HG03196 (cell line): Measurements from ENCODE around the gene ADPRH.
"Not testable (repeated sequence)": the region's sequence is repeated elsewhere in the genome, so short reads cannot be mapped to it uniquely, and the experiment has no call there.

Experiments
- ATAC-seq: cut with Tn5 transposase; IDR thresholded peaks from one replicate; pipeline ENCODE4 v1.9.1; 2021; ENCODE audit not compliant: unreplicated experiment

ADPRH gene

DNA sequence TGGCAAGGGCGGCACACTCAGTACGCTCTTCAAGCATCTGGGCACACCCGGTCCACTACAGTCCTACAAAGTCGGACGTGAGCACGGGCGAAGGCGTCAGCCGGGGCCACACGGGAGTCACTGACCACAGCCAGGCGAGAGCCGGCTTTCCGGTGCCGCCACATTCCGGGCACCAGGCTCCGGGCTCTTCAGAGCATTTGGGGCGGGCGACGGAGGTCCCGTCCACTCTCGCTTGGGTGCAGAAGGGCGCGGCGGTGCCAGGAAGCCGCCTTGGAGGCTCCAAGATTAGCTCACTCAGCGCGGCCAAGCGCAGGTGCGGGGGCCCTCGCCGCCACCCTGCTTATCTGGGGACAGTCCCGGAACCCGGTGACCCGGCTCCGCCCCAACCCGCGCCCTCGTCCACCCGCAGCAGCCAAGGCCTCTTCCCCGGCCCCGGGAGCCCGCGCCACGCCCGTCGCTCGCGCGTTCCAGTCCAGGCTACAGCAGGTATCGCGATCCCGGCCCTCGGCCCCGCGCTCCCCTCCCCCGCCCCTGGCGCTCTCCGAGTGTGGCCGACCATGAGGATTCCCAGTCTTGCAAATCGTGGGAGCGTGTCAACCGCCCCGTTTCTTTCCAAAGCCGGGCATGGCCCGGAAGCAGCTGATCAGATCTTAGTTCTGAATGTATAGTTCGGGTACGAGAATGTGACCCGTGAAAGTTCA lies at the start of gene ADPRH:
Gene ADPRH, plus strand, starts transcription at position 127 of the 701 bp plus-strand sequence. CDS start 2,678 bp downstream, outside the sequence.
- ATAC-seq, result peak; percentile 58

DNA sequence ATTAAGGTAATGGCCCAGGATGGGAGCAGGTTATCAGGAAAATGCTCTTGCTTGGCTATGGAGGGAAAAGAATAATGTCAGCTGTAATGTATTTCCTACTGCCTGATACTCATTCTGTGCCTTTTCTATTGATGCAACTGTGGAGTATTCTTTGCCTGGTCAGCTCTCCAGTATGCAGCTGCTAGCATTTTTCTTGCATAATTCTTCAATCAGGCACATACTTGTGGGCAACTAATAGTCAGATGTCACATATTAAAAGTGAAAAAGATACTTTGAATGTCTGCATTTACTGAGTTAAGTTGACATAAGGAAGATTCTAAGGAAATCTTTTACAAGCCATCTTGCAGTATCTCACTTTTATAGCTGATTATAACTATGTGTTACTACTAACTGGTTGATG lies 49.4 kb upstream of the ADPRH start:
- no peak for ATAC-seq

DNA sequence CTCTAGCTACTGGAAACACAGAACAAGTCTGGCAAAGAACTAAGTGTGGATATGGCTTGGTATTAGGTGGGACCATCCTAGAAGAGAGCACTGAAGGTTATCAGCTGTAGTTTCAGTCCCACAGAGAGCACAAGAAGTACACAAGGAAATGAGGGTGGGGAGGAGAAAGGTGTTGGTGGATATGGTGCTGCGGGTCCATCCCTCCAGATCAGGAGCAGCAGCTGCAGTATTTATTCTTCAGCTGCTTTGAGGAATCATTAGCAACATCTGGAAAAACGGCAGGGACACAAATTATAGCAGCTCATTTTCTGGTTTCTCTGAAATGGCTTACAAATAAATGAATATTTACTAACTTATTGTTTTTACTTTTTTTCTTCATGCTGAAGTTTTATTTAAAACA lies 48.8 kb upstream of the ADPRH start:
- no peak for ATAC-seq

DNA sequence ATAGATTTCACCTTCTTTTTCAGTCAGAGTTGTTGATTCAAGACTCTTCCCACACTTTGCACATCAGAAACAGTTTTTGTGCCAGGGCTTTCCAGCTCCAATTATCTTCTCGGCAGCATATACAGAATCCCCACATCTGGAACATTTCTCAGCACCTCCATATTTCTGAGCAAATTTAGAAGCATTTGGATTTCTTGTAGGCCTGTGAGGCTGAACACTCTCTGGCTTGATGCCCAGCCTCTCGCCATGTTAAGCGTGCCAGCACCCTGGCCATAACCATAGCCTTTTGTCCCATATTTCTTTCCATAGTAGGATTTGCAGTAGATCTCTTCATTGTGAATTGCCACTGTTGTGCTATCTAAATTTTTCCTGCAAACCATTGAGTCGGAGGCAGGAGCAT lies 48.1 kb upstream of the ADPRH start:
- no peak for ATAC-seq

DNA sequence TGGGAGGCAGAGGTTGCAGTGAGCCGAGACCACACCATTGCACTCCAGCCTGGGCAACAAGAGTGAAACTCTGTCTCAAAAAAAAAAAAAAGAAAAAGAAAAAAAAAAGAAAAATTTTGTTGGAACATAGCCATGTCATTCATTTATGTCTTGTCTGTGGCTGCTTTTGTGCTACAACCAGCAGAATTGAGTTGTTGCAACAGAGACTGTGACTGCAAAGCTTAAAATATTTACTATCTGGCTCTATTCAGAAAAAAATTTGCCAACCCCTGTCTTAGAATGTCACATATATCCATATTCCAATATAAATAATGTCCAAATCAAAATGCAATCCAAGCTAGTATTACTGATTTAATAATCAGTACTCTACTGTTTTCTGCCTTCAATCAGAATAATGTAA lies 45.0 kb upstream of the ADPRH start:
- ATAC-seq, result no peak

DNA sequence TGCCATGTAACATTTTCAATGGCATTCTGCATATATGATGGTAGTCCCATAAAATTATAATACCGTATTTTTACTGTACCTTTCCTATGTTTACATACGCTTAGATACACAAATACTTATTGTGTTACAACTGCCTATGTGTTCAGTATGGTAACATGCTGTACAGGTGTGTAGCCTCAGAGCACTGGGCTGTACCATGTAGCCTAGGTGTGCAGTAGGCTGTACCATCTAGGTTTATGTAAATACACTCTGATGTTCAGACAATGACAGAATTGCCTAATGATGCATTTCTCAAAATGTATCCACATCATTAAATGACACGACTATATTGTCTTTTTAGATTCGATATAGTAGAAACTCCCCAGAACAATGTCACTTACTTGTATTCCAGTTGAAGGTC lies 42.5 kb upstream of the ADPRH start:
- no peak for ATAC-seq

DNA sequence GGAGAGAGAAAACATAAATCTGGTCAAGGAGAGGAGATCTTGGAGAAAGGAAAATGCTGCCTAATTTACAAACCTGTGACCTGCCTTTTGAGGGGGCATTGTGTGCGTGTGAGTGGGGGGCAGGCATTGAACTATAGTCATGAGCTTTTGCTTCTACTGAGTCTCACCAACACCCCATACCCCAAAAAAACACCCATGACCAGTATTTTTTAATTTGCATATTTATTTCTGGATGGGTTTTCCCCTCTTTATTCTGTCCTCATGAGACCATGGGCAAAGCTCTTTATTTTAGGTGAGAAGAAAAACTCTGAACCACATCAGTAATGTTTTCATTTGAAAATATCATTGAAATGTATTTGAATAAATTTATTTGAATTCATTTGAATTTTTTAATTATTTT lies 40.5 kb upstream of the ADPRH start:
- no peak for ATAC-seq

DNA sequence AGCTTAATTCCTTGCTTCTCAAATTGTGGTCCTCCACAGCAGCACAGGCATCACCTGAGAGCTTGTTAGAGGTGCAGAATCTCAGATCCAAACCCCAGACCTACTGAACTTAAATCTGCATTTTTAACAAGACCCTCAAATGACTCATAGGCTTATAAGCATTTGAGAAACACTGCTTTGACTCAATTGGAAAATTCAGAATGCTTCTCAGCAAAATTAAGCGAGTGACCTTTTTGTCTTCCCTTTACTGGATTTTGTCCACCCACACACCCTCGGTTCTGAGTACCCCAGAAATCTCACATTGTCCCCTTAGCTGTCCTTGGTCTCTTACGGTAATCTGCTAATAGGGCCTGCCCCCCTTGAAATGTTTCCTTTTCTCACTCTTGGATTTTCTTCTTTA lies 37.7 kb upstream of the ADPRH start:
- ATAC-seq, result no peak

DNA sequence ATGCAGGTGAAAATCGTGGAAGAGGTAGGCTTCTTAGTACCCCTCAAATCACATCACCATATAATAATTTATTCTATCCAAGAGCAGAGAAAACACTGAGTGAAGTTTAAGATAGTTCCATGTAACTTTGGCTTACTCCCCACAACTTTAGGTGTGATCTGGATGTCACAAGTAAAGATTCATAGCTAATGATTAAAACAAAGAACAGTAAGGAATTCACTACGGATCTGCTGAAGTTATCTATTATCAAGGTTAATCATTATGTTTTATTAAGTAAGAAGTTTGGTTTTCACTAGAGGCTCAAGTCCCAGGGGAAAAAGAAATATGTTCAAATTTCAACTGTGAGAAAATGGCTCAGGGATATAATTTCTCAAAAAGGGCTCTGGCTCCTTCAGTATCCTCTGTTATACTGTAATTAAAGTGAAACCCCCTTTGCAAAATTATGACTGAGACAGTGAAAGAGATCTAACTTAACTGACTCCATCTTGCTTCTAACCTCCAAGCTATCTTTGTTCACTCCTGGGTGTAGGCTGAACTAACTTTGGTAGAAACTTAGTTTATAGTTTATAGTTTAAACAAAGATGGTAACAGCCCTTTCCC lies 37.0 kb upstream of the ADPRH start:
- no peak for ATAC-seq

DNA sequence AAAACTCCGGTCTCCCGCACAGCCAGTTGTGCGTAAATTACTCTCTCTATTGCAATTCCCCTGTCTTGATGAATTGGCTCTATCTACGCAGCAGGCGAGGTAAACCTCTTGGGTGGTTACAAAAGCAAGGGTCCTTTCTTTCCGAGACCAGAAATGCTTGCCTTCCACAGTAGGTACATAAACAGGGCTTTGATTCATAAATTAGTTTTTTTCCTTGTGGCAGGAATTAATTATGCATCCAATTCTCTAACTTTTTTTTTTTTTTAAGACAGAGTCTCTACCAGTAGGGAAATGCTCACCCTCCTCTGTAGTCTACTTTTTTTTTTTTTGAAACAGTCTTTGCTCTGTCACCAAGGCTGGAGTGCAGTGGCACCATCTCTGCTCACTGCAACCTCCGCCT lies 36.1 kb upstream of the ADPRH start:
- ATAC-seq, result no peak

DNA sequence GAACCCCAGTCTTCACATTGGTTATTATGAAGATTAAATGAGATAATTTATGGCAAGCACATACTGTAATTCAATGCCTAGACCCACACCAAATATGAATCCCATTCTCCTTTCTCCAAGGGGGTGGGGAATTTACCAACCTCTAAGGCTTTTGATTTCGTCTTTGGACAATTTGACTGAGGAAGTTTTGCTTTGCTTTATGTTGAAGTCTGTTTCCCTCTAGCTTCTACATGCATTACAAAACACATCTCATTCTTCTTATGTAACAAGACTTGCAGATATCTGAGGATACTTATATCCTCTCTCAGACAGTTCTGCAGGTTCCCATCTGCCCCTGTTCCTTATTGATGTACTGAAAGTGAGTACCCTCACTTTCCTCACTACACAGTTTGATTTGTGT lies 32.1 kb upstream of the ADPRH start:
- no peak for ATAC-seq

DNA sequence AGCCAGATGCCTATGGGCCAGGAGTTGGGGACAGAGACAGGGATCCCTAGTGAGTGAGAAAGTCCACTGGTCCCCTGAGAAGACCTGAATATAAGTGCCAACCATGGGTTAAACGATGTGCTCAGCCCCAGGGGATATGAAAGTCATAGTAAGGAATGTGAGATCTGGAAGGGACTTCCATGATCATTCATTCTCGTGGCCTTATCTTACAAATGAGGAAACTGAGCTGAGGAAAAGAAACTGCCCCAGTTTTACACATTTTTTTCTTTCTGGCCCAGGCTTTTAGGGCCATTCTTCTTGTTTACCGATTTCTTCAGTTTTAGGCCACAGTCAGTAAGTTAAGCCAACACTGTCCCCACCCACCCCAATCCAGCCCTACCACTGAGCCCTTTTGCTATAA lies 31.0 kb upstream of the ADPRH start:
- no peak for ATAC-seq

DNA sequence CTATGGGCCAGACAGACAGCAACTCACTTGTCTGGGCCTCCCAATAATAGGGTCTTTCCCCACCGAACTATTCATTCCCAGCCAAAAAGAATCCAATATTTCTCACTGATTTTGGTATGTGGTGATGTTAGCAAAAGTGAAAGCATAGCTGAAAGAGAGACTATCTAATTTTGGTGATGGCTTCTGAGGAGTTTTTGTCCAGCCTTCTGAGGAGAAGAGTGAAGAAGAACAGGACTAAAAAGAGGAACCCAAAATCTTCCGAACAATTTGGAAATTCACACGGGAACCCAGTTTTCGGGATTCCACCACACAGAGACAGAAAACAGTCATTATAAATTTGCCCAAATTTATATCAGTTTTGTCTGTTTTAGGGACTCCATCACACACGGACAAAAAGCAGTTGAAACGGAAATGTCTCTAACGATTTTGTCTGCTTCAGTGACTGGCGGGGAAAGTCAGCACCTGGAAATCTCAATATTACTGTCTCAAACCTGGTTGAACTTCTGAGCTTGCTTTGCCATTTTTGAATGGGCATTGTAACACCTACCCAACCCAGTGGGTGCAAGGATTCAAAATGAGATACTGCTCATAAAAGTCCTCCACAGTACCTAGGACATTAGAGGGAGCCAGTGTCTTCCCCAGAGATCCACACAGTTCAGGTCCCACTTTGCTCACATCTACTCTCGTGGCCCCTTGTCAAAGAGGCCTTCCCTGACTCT lies 28.9 kb upstream of the ADPRH start:
- ATAC-seq, result no peak

DNA sequence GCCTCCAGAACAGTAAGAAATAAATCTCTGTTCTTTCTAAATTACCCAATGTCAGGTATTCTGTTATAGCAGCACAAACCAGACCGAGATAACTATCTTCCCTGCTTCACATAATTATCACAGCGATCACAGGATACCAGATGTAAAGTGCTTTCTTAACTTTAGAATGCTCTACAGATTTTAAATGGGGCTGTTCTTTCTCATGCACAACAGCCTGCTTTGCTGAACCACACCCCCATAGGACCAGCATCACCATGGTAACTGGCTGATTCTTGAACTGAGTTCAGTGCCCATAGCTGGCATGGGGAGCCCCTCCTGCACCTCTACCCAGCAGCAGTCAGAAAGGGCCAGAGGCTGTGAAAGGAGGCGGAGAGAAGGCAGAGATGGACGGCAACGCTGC lies 27.7 kb upstream of the ADPRH start:
- no peak for ATAC-seq

DNA sequence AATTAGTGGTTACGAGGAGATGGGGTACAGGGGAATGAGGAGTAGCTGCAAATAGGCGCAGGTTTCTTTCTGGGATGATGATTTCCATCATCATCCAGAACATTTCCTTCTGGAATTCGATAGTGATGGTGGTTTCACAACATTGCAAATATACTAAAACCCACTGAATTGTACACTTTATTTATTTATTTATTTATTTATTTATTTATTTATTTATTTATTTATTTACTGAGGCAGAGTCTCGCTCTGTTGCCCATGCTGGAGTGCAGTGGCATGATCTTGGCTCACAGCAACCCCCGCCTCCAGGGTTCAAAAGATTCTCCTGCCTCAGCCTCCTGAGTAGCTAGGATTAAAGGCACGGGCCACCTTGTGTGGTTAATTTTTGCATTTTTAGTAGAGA lies 26.4 kb upstream of the ADPRH start:
- not testable (repeated sequence) for ATAC-seq

DNA sequence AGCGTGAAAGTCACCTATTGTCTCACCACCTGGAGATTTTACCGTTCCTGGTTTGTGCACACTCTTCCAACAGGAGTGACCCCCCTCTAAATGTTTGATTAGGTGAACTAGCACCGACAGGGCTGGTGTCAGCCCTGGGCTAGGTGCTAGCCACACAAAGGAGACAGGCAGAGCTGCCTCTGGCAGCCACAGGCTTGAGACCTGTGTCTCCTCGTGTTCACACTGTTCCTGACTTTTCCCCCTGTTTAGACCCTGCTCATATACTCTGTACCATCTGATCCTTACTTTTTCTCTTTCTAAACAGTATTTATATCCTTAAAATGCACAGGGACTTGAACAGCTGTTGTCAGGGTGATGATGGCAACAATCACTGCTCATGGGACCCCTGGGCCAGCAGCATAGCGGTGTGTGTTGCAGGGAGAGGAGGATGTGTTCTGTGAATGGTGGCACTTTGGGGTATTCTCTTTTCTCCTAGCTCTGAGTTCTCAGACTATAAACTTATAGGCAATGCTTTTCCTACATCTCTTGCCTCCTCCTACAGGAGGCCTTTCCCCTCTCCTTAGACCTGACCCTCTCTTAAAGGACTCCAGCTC lies 25.4 kb upstream of the ADPRH start:
- ATAC-seq, result no peak

DNA sequence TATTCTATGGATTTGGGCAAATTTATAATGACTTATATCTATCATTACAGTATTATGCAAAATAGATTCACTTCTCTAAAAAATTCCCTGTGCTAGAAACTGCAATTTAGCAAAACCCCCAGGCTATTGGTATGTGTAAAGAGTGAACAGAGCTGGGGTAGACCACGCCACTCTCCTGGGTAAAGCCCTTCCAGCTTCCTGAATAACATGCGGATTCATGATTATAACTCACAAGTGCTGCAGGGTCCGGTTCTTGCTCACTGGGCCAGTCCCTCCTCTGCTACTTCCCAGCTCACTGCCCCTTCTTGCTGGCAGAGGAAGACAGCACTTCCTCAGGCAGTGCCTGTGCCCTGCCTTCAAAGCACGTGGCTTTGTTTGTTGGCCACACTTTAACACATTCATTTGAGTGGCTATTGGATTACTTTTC lies 24.0 kb upstream of the ADPRH start:
- no peak for ATAC-seq

DNA sequence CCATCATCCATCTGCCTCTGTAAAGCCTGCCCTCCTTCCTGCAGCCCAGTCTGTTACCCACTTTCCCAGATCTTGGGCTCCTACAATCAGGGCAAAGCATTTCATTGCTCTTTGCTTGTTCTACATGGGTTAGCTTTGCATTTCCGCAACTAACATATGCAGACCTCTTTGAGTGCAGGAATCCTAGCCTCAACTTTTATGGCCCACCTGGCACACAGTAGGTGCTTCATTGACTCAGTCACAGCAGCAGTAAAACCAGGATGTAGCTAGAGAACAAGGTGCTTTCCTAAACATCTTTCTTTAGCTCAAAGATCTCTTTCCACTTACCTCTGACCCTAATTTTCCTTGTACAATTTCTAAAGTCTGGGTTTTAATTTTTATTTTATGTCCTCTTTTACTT lies 23.4 kb upstream of the ADPRH start:
- ATAC-seq, result no peak

DNA sequence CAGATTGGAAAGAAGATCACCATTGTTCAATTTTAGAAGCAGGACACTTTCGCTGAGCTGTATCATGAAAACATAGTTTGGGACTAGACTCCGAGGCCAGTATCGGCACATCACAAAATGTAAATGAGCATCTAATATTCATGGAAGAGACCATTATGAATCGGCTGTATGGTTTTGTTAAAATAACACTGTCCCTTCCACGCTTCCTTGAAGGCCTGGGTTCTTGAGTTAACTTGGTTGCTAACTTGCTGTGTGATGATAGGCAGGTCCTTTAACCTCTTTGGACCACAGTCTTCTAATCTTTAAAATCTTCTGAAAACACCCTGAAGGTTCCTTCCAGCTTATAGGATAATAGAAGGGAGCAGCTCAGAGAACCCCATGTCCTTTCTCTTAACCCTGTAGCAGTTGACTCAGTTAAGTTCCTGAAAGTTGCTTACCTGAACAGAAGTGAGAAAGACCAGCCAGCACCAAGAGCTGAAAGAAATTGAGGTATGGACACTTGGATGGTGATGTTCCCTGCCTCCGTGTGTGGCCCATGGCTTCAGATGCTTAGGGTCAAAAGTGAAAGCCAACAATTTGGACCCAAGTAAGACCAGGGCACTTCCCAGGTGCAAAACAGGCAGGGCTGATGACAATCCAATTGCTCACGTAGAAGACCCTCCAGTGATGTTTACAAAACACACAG lies 22.0 kb upstream of the ADPRH start:
- ATAC-seq, result no peak

DNA sequence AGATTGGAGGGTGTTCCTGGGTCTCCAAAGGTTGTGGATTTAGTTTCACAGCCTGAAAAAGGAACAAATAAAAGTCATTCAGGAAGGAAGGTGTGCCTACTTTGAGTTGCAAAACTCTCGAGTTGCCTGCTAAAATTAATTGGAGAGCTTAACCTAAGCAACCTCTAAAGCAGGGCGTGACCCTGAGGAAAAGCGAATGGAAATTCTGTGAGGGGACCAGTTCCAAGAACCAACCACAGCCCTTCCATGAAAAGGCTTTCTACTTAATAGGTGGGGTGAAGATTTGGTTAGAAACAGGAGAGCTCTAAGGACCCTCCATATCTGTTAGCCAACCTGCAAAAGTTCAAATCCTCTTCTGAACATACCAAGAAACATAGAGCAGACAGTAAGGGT lies 21.4 kb upstream of the ADPRH start:
- no peak for ATAC-seq

DNA sequence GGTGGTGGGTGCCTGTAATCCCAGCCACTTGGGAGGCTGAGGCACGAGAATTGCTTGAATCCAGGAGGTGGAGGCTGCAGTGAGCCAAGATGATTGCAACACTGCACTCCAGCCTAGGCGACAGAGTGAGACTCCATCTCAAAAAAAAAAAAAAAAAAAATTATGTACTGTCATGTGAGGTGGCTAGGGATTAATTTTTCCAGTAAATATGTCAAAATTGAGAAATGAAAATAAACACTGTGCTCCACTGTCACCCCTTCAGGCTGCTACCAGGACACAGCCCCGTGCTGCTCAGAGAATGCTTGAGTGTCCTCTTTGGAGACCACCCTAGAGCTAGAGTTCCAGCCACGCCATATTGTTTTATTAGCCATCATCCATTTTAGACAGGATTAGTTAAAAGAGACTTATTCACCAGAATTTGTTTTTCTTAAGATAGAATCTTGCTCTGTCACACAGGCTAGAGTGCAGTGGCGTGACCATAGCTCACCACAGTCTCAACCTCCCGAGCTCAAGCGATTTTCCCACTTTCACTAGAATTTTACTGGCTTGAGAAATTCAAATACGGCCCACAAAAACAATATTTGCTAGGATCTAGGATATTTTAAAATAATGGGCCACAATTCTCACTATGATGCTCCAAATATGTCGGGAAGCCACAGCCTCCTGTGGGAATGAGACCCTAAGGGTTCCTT lies 20.5 kb upstream of the ADPRH start:
- no peak for ATAC-seq
